HFFc6 (cell line): ENCODE measurements around the gene POC1B. TPM values are rescaled to one million over a fixed set of nuclear protein-coding genes. Genes with fewer than 3 reads are reported as not detected.

Source experiments
- DNase-seq: peaks from one replicate; pipeline ENCODE4 v3.0.0-alpha.2; 2018
- H3K27ac Mint-ChIP-seq: 2 replicates; pipeline ENCODE4 v1.8.0; 2020; ENCODE audit warnings: mild to moderate bottlenecking, mixed read lengths
- H3K27me3 Mint-ChIP-seq: 2 replicates; pipeline ENCODE4 v1.8.0; 2021; ENCODE audit warnings: mild to moderate bottlenecking, moderate library complexity, mixed read lengths; ENCODE audit not compliant: insufficient read depth
- H3K36me3 Mint-ChIP-seq: 2 replicates; pipeline ENCODE4 v1.8.0; 2021; ENCODE audit warnings: low read depth, mixed read lengths
- H3K4me1 Mint-ChIP-seq: 2 replicates; pipeline ENCODE4 v1.8.0; 2020; ENCODE audit warnings: low read depth, mixed read lengths
- H3K4me3 Mint-ChIP-seq: 2 replicates; pipeline ENCODE4 v1.8.0; 2020; ENCODE audit warnings: mild to moderate bottlenecking, moderate library complexity, mixed read lengths
- H3K9me3 Mint-ChIP-seq: 2 replicates; pipeline ENCODE4 v1.8.0; 2020; ENCODE audit warnings: mild to moderate bottlenecking, mixed read lengths
- CTCF ChIP-seq: fragments of 200-600 bp; sonication (generic); IDR thresholded peaks from 2 replicates; pipeline ENCODE4 v1.5.0; 2021; ENCODE audit warnings: antibody characterized with exemption, mild to moderate bottlenecking
- total RNA-seq, 6 experiments: library from RNA; stranded (reverse); fragmentation: NEBNext Ultra II Directional; extraction: Animal tissue kit (Norgen Biotek cat#: 25700); gene quantifications; 2 replicates in 1 of 6; 3 replicates in 5 of 6; pipeline ENCODE4 v1.2.3, GENCODE V29; 2021

The POC1B gene
- total RNA-seq, 6 experiments from 2014 or later = 10.4 to 12.6 (median 11.1) TPM

- Mint-ChIP-seq H3K27me3 (no peaks in the 10 kb centered on the region), H3K9me3 (no peaks in the 10 kb centered on the region), H3K4me3 (no peak overlapping the region), H3K36me3 (no peaks in the 10 kb centered on the region), H3K4me1 (peaks cover 52% of the 10 kb centered on the region), H3K27ac (no peak overlapping the region)
- TF ChIP-seq CTCF = no peak; the same call in 1 of the 2 replicates
- DNase-seq = no peak
Observed at GRCh38 chr12:89477633-89478279, 48.1 kb downstream of the POC1B start.

- Mint-ChIP-seq H3K9me3 (no peaks in the 10 kb centered on the region), H3K4me3 (no peak overlapping the region), H3K4me1 (peaks cover 59% of the 10 kb centered on the region), H3K27me3 (no peaks in the 10 kb centered on the region), H3K36me3 (no peaks in the 10 kb centered on the region), H3K27ac (no peak overlapping the region)
- no peak for DNase-seq
- TF ChIP-seq CTCF = no peak
Observed at GRCh38 chr12:89476904-89477595, 48.8 kb downstream of the POC1B start.

GRCh38 chr12:89476232-89476631, 49.6 kb downstream of the POC1B start:
- Mint-ChIP-seq H3K36me3 (no peaks in the 10 kb centered on the region), H3K4me1 (peaks cover 66% of the 10 kb centered on the region), H3K4me3 (no peak overlapping the region), H3K27ac (no peak overlapping the region), H3K9me3 (no peaks in the 10 kb centered on the region), H3K27me3 (no peaks in the 10 kb centered on the region)
- no peak for TF ChIP-seq CTCF
- no peak for DNase-seq

GRCh38 chr12:89475203-89475990, 50.5 kb downstream of the POC1B start:
- peaks cover 74% of the 10 kb centered on the region for H3K4me1 Mint-ChIP-seq
- DNase-seq = peak; percentile 25

GRCh38 chr12:89474615-89475014, 51.2 kb downstream of the POC1B start:
- H3K4me1 Mint-ChIP-seq = peaks cover 76% of the 10 kb centered on the region
- TF ChIP-seq CTCF = no peak
- H3K27ac Mint-ChIP-seq = peak overlapping the region; percentile 60
- no peaks in the 10 kb centered on the region for H3K9me3 Mint-ChIP-seq
- no peaks in the 10 kb centered on the region for H3K27me3 Mint-ChIP-seq
- H3K4me3 Mint-ChIP-seq = no peak overlapping the region; the same call in 1 of the 2 replicates
- H3K36me3 Mint-ChIP-seq = no peaks in the 10 kb centered on the region
- no peak for DNase-seq

More at GRCh38 chr12:89475203-89475990, 50.5 kb downstream of the POC1B start:
- H3K4me3 Mint-ChIP-seq = no peak overlapping the region; the same call in 1 of the 2 replicates
- no peaks in the 10 kb centered on the region for H3K36me3 Mint-ChIP-seq
- no peaks in the 10 kb centered on the region for H3K27me3 Mint-ChIP-seq
- H3K9me3 Mint-ChIP-seq = no peaks in the 10 kb centered on the region
- no peak for TF ChIP-seq CTCF
- H3K27ac Mint-ChIP-seq = peak overlapping the region; percentile 60
